H1 (cell line): ENCODE results near the gene ZNF18. TPM values are rescaled to one million over a fixed set of nuclear protein-coding genes. Genes with fewer than 3 reads are reported as not detected.

Source experiments
- CTCF ChIA-PET: fragments of 300-600 bp; sonication (Branson Sonifier 250); formaldehyde crosslinking; loops from one replicate; lab custom pipeline; 2021; ENCODE audit not compliant: partially characterized antibody; lab: Charles Lee
- POLR2A ChIA-PET: fragments of 300-600 bp; sonication (Branson Sonifier 250); formaldehyde crosslinking; loops from one replicate; lab custom pipeline; 2021; ENCODE audit warnings: inconsistent platforms; ENCODE audit not compliant: partially characterized antibody; lab: Charles Lee
- DNase-seq, 2 experiments: peaks; one replicate each; pipeline versions ENCODE4 v3.0.0 to v3.0.0-alpha.2; 2010 to 2022; ENCODE audit warnings: low spot score in 2 of 2, low read depth in 1 of 2, mixed read lengths in 1 of 2
- FAIRE-seq: peaks from 2 replicates; lab custom pipeline; 2011; peaks lifted over from hg19 to GRCh38; lab: Jason Lieb, UNC
- H2AFZ ChIP-seq: 2 replicates; pipeline ENCODE4 v1.8.1; 2012; ENCODE audit warnings: low read length, inconsistent platforms
- H2AK5ac ChIP-seq: 2 replicates; pipeline ENCODE4 v1.6.1; 2013; ENCODE audit warnings: low read depth, low read length
- H2BK120ac ChIP-seq: replicated peaks from 2 replicates; pipeline ENCODE3; 2013; ENCODE audit warnings: low read depth, low read length, inconsistent platforms
- H2BK12ac ChIP-seq: 2 replicates; pipeline ENCODE4 v1.6.1; 2013; ENCODE audit warnings: low read depth, low read length
- H2BK15ac ChIP-seq: 2 replicates; pipeline ENCODE4 v1.6.1; 2013; ENCODE audit warnings: low read length
- H2BK20ac ChIP-seq: 2 replicates; pipeline ENCODE4 v1.6.1; 2013; ENCODE audit warnings: low read length
- H2BK5ac ChIP-seq: 2 replicates; pipeline ENCODE4 v1.6.1; 2013; ENCODE audit warnings: low read depth, low read length
- H3K14ac ChIP-seq: 2 replicates; pipeline ENCODE4 v1.6.1; 2013; ENCODE audit warnings: inconsistent platforms; ENCODE audit not compliant: insufficient read length
- H3K18ac ChIP-seq: 2 replicates; pipeline ENCODE4 v1.6.1; 2013; ENCODE audit warnings: low read length; ENCODE audit errors: extremely low read depth
- H3K23ac ChIP-seq: 2 replicates; pipeline ENCODE4 v1.6.1; 2013; ENCODE audit warnings: inconsistent platforms; ENCODE audit not compliant: insufficient read length
- H3K23me2 ChIP-seq: 2 replicates; pipeline ENCODE4 v1.6.1; 2013; ENCODE audit warnings: low read depth, low read length
- H3K27ac ChIP-seq: 2 replicates; pipeline ENCODE4 v1.6.1; 2011; ENCODE audit warnings: low read depth, low read length, inconsistent platforms
- H3K27me3 ChIP-seq, 4 experiments: replicated peaks in 1 of 4; 1 replicate in 1 of 4; 2 replicates in 3 of 4; pipeline versions ENCODE4 v1.6.1 to v1.8.1; 2011 to 2013; ENCODE audit warnings: low read length in 3 of 4, mild to moderate bottlenecking in 3 of 4, inconsistent platforms in 2 of 4, mixed read lengths in 2 of 4, moderate library complexity in 1 of 4; ENCODE audit not compliant: control insufficient read depth in 3 of 4, insufficient read depth in 3 of 4; ENCODE audit errors: extremely low read depth in 1 of 4
- H3K36me3 ChIP-seq, 4 experiments: 2 replicates each; pipeline versions ENCODE4 v1.6.1 to v1.8.1; 2011 to 2013; ENCODE audit warnings: mild to moderate bottlenecking in 4 of 4, low read length in 3 of 4, moderate library complexity in 2 of 4, control low read depth in 1 of 4, inconsistent platforms in 1 of 4; ENCODE audit not compliant: insufficient read depth in 4 of 4, control insufficient read depth in 2 of 4
- H3K4ac ChIP-seq: replicated peaks from 2 replicates; pipeline ENCODE3; 2013; ENCODE audit warnings: low read length, low read depth, mixed read lengths, inconsistent platforms; ENCODE audit not compliant: insufficient read length
- H3K4me1 ChIP-seq, 4 experiments: replicated peaks in 1 of 4; 1 replicate in 1 of 4; 2 replicates in 3 of 4; pipeline versions ENCODE4 v1.6.1 to v1.8.1; 2011 to 2013; ENCODE audit warnings: low read length in 3 of 4, inconsistent platforms in 2 of 4, mixed read lengths in 1 of 4; ENCODE audit not compliant: insufficient read depth in 4 of 4, control insufficient read depth in 3 of 4
- H3K4me2 ChIP-seq, 2 experiments: 2 replicates each; pipeline versions ENCODE4 v1.6.1 to v1.8.1; 2011 to 2013; ENCODE audit warnings: low read depth in 2 of 2, low read length in 2 of 2, control low read depth in 1 of 2, inconsistent platforms in 1 of 2, mild to moderate bottlenecking in 1 of 2; ENCODE audit not compliant: insufficient read depth in 1 of 2
- H3K4me3 ChIP-seq, 4 experiments: fragments of 200-600, 300-600 bp in 1 of 4; sonication (generic), shearing (Covaris generic), sonication (Bioruptor Twin) in 1 of 4; 2 replicates each; pipeline versions ENCODE4 v1.5.1 to v1.8.1; 2011 to 2016; ENCODE audit warnings: low read length in 4 of 4, low read depth in 3 of 4, control low read depth in 2 of 4, inconsistent platforms in 2 of 4, mild to moderate bottlenecking in 2 of 4, mixed read lengths in 1 of 4, moderate library complexity in 1 of 4; ENCODE audit not compliant: insufficient read depth in 2 of 4; ENCODE audit errors: extremely low read depth in 1 of 4
- H3K56ac ChIP-seq: replicated peaks from 2 replicates; pipeline ENCODE3; 2013; ENCODE audit warnings: low read depth, mild to moderate bottlenecking, mixed read lengths, low read length, inconsistent platforms; ENCODE audit not compliant: insufficient read length
- H3K79me1 ChIP-seq: 2 replicates; pipeline ENCODE4 v1.6.1; 2013; ENCODE audit warnings: low read depth, low read length, control low read depth
- H3K79me2 ChIP-seq, 2 experiments: 2 replicates each; pipeline versions ENCODE4 v1.6.1 to v1.8.1; 2012 to 2013; ENCODE audit warnings: low read length in 2 of 2, mild to moderate bottlenecking in 2 of 2, inconsistent platforms in 1 of 2; ENCODE audit not compliant: insufficient read depth in 2 of 2, control insufficient read depth in 1 of 2
- H3K9ac ChIP-seq, 4 experiments: replicated peaks in 1 of 4; 1 replicate in 1 of 4; 2 replicates in 3 of 4; pipeline versions ENCODE4 v1.6.1 to v1.8.1; 2011 to 2013; ENCODE audit warnings: low read depth in 3 of 4, low read length in 3 of 4, control low read depth in 2 of 4, mild to moderate bottlenecking in 2 of 4, moderate library complexity in 2 of 4, inconsistent platforms in 1 of 4; ENCODE audit errors: extremely low read depth in 1 of 4
- H3K9me3 ChIP-seq, 2 experiments: 2 replicates each; pipeline versions ENCODE4 v1.6.1 to v1.8.1; 2012 to 2013; ENCODE audit warnings: mild to moderate bottlenecking in 2 of 2, moderate library complexity in 2 of 2, control low read depth in 1 of 2, inconsistent platforms in 1 of 2, low read depth in 1 of 2, low read length in 1 of 2, mixed read lengths in 1 of 2; ENCODE audit not compliant: insufficient read depth in 2 of 2
- H4K20me1 ChIP-seq, 2 experiments: replicated peaks in 1 of 2; 2 replicates each; pipeline versions ENCODE3 to v1.8.1; 2011 to 2013; ENCODE audit warnings: inconsistent platforms in 2 of 2, low read length in 2 of 2, mild to moderate bottlenecking in 1 of 2; ENCODE audit not compliant: insufficient read depth in 2 of 2, control insufficient read depth in 1 of 2
- H4K5ac ChIP-seq: 2 replicates; pipeline ENCODE4 v1.6.1; 2013; ENCODE audit warnings: low read length, low read depth, mixed read lengths, inconsistent platforms; ENCODE audit not compliant: insufficient read length
- H4K8ac ChIP-seq: 2 replicates; pipeline ENCODE4 v1.8.0; 2013; ENCODE audit warnings: mild to moderate bottlenecking, moderate library complexity, low read length, inconsistent platforms; ENCODE audit not compliant: insufficient read depth; ENCODE audit errors: extremely low read depth
- H4K91ac ChIP-seq: replicated peaks from 2 replicates; pipeline ENCODE3; 2013; ENCODE audit warnings: low read length, mixed read lengths, inconsistent platforms; ENCODE audit not compliant: insufficient read length
- NANOG ChIP-seq: IDR thresholded peaks from 2 replicates; pipeline ENCODE4 v1.6.1; 2011; ENCODE audit warnings: low read length, low read depth, mild to moderate bottlenecking, inconsistent platforms; ENCODE audit not compliant: insufficient read depth, poor library complexity, severe bottlenecking
- RFX5 ChIP-seq: IDR thresholded peaks from 2 replicates; pipeline ENCODE4 v1.6.1; 2011; ENCODE audit warnings: low read depth, low read length, improper control_type of control experiment, borderline replicate concordance
- RNF2 ChIP-seq: fragments of 200-900, 300-1000 bp; sonication (generic); IDR thresholded peaks from 2 replicates; pipeline ENCODE4 v1.7.1; 2016; ENCODE audit warnings: borderline replicate concordance, low read depth, mild to moderate bottlenecking, antibody characterized with exemption, low read length; ENCODE audit not compliant: poor library complexity, severe bottlenecking; ENCODE audit errors: missing control alignments
- TCF12 ChIP-seq: IDR thresholded peaks from 2 replicates; pipeline ENCODE4 v1.6.1; 2011; ENCODE audit warnings: low read depth, mild to moderate bottlenecking, low read length
- WGBS, 2 experiments: shearing (Covaris generic) in 1 of 2; methylation state at CpG; one replicate each; pipeline versions ENCODE4 v1.1.6 to v1.1.7; 2013 to 2015; ENCODE audit warnings: low lambda C conversion rate in 2 of 2, mixed read lengths in 2 of 2, inconsistent platforms in 1 of 2, low coverage in 1 of 2, missing lambda C conversion rate in 1 of 2; ENCODE audit not compliant: insufficient replicate concordance in 2 of 2, insufficient coverage in 1 of 2, insufficient read length in 1 of 2; ENCODE audit errors: extremely low coverage in 1 of 2, missing lambda C conversion rate in 1 of 2; 5-methylcytosine and 5-hydroxymethylcytosine counted together
- polyA plus RNA-seq, 7 experiments: library from polyadenylated mRNA; depleted of rRNA in 3 of 7; stranded (reverse) in 5 of 7; unstranded in 2 of 7; fragments of >200 nt in 5 of 7; fragments of 200-250 nt in 2 of 7; gene quantifications; 1 replicate in 5 of 7; 2 replicates in 1 of 7; 4 replicates in 1 of 7; pipeline versions ENCODE4 v1.2.1 to v1.2.3, GENCODE V29; 2011 to 2013; ENCODE audit warnings: missing spikeins in 2 of 7, mixed read lengths in 2 of 7
- total RNA-seq: library from RNA; stranded (reverse); fragmentation: NEBNext Ultra II Directional; extraction: Animal tissue kit (Norgen Biotek cat#: 25700); gene quantifications from 2 replicates; pipeline ENCODE4 v1.2.1, GENCODE V29; 2021
- TF ChIP-seq, protein P1 (sequence below): IDR thresholded peaks from 2 replicates; pipeline ENCODE4 v1.6.1; 2011; ENCODE audit warnings: low read length, improper control_type of control experiment

Gene ZNF18
- total and polyA plus RNA-seq, 2 of the 8 experiments (the other 6 are each of a cell fraction or from before 2014, with no cell fraction given), result 3.0 to 9.9 TPM

DNA sequence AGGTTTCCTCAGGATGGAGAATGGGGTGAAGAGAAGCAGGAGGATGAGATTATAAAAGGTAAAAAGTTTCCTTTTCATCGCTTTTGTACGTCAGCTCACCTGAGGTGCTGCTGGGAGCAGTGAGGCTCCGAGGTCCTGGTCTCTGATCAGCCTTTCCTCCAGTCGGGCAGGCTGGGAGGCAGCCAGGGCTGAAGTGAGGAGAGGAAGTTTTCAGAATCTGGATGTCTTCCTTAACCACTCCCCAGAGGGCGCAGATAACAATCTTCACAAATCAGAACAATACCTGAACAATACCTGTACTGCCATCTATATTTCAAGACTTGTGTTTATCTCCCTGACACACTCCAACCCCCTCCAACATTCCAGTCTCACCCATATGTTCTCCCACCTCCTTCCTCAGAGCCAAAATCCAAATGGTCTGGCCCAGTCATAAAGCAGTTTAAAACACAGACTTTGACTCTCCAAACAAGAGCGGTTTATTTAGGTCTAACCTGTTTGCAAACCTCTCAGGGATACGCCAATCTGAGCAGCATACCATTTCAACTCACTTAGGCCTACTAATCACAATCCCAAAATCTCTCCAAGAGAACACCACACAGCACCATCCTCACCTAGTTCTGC, 6.8 kb downstream of the ZNF18 start:
- H2BK120ac ChIP-seq, result peak overlapping the region; percentile 40
- H3K23ac ChIP-seq, result no peak overlapping the region
- peak overlapping the region; percentile 76 for H3K4ac ChIP-seq
- no peaks in the 10 kb centered on the region for H3K79me2 ChIP-seq
- H4K5ac ChIP-seq, result no peak overlapping the region
- H3K27ac ChIP-seq, result no peak overlapping the region
- no peaks in the 10 kb centered on the region for H3K23me2 ChIP-seq
- peak overlapping the region; percentile 34; the same call in 1 of the 2 replicates for H2BK15ac ChIP-seq
- no peak overlapping the region for H2AFZ ChIP-seq
- peaks cover 0 to 13% (median 7%) of the 10 kb centered on the region in 4 experiments for H3K4me1 ChIP-seq
- H2BK12ac ChIP-seq, result peak overlapping the region; percentile 45; the same call in 1 of the 2 replicates
- H3K56ac ChIP-seq, result no peak overlapping the region
- H3K14ac ChIP-seq, result peak overlapping the region; percentile 8
- no peak overlapping the region for H3K4me3 ChIP-seq
- no peaks in the 10 kb centered on the region; a peak in 1 of 4 replicates for H3K9me3 ChIP-seq
- H4K20me1 ChIP-seq, result no peaks in the 10 kb centered on the region
- H2AK5ac ChIP-seq, result peak overlapping the region; percentile 48; the same call in 1 of the 2 replicates
- peak overlapping the region in 1 of 2 experiments; percentile 35; a peak in 1 of 4 replicates for H3K4me2 ChIP-seq
- peaks cover 0 to 9% (median 0%) of the 10 kb centered on the region in 4 experiments; a peak in 1 of 8 replicates for H3K36me3 ChIP-seq
- POLR2A ChIA-PET, result interaction anchor here (1.2 kb wide), 1 partner anchor 119 kb away, joined by 3 read pairs; no protein-coding TSS in a partner anchor
- H4K91ac ChIP-seq, result peak overlapping the region; percentile 87
- H3K9ac ChIP-seq, result no peak overlapping the region
- H2BK20ac ChIP-seq, result 0 out of 2 replicates have a peak overlapping the region, but pooled peaks have one; percentile 53
- peak; percentile 24 for FAIRE-seq
- H3K79me1 ChIP-seq, result no peaks in the 10 kb centered on the region
- DNase-seq, result no peak
- no peaks in the 10 kb centered on the region for H3K27me3 ChIP-seq
- H4K8ac ChIP-seq, result peak overlapping the region; percentile 57; the same call in 1 of the 2 replicates
- 86% methylated on average over 7 of the region's 7 CpGs; no CpG with 5 or more reads in 1 of the 2 experiments for WGBS, 2 experiments
- CTCF ChIA-PET, result interaction anchor here (0.6 to 3.7 kb wide), 5 partner anchors 9 to 248 kb away, joined by 3 to 14 read pairs (median 3); no protein-coding TSS in a partner anchor
- H2BK5ac ChIP-seq, result peak overlapping the region; percentile 60; the same call in 1 of the 2 replicates
- no peak overlapping the region for H3K18ac ChIP-seq
- TF ChIP-seq NANOG (no peak), TCF12 (no peak), RNF2 (no peak), RFX5 (no peak)
- TF ChIP-seq, protein P1, sequence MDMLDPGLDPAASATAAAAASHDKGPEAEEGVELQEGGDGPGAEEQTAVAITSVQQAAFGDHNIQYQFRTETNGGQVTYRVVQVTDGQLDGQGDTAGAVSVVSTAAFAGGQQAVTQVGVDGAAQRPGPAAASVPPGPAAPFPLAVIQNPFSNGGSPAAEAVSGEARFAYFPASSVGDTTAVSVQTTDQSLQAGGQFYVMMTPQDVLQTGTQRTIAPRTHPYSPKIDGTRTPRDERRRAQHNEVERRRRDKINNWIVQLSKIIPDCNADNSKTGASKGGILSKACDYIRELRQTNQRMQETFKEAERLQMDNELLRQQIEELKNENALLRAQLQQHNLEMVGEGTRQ, result no peak
